SH-SY5Y (cell line): Measurements from ENCODE around the gene TNS4.

ENCODE experiments used
- GATA2 ChIP-seq: IDR thresholded peaks from 2 replicates; pipeline ENCODE4 v1.6.1; 2011; ENCODE audit warnings: mild to moderate bottlenecking, low read depth, low read length
- GATA3 ChIP-seq: IDR thresholded peaks from 2 replicates; pipeline ENCODE4 v1.6.1; 2011; ENCODE audit warnings: low read depth, mild to moderate bottlenecking, low read length, moderate library complexity

TNS4 gene

GRCh38 chr17:40484285-40484972 is 17.0 kb downstream of the TNS4 start:
- TF ChIP-seq GATA3 (no peak), GATA2 (no peak)

- TF ChIP-seq GATA3 (no peak), GATA2 (no peak)
Observed at GRCh38 chr17:40483679-40484078, 17.7 kb downstream of the TNS4 start.

- TF ChIP-seq GATA3 (no peak), GATA2 (no peak)
Observed at GRCh38 chr17:40482722-40483121, 18.7 kb downstream of the TNS4 start.

GRCh38 chr17:40481106-40481505 is 20.3 kb downstream of the TNS4 start:
- TF ChIP-seq GATA2 (no peak), GATA3 (no peak)

DNA sequence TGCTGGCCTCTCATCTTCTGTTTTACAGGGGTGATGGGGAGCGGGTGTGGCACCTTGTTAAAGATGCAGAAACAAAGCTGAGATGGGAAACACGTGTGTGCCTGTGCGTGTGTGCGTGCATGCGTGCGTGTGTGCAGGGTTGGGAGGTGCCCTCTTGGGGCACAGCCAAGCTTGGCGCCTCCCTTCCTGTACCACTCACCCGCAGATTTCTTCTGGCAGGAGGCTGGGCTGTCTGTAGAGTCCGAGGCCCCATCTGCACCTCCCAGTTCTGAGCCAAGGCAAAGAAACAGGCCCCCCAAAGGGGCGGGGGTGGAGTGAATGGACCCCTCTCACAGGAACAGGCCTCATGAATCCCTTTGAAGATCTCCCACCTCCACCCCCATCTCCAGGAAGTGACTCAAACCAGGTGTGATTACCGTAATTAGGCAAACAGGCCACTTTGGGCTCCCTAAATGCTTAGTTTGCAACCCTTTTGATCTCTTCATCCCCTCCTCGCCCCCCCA is 20.9 kb downstream of the TNS4 start:
- TF ChIP-seq GATA2, result no peak
- TF ChIP-seq GATA3, result no peak

DNA sequence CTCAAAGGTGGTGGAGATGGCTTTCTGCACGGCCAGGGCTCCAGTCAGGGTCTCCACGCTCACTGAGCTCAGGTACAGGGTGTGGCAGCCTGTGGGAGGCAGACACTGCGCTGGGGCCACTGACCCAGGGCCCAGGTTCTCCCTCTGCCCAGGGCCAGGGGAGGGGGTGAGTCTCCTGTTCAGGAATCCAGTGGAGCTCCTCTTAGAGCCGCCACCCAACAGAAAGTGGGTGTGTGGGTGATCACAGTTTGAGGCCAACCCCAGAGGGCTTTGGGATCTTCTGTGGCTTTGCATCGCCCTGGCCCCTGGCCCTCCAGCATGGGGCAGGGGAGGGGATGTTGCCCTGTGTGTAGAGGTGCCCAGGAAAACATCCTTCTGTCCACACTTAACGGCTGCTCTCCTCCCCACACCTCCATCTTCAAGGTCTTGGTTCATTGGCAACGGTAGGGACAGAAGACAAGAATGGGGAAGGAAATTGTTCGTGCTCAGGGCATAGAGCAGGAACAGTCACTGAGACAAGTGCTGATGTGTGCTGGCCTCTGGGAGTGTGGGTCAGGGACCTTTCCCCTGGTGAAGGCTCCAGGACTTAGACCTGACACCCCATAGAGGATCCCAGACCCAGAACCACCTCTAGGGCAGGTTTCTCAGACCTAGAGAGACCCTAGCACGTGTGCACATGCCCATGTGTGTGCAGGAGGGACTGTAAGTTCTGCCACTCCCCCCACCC is 21.5 kb downstream of the TNS4 start:
- TF ChIP-seq GATA3, result no peak
- no peak for TF ChIP-seq GATA2

DNA sequence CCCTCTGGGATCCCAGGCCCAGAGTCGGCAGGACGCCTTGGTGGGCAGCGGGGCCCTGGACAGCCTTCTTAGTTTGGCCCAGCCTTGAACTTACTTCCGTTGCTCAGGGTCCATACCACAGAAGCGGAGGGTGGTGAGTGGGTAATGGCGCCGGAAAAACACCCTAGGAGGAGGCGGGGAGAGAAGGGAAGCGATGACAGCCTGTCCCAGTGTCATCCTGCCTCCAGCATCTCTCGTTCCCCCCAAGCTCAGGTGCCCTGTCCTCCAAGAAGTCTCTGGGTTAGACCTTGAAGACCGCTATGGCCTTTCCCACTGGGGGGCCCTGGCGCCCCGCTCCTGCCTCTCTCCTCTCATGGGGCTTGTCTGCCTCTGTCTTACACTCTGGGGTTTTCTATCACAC is 22.9 kb downstream of the TNS4 start:
- TF ChIP-seq GATA3 (no peak), GATA2 (no peak)

GRCh38 chr17:40477796-40478195 is 23.6 kb downstream of the TNS4 start:
- TF ChIP-seq GATA3, result no peak
- no peak for TF ChIP-seq GATA2

GRCh38 chr17:40475234-40475908 is 26.1 kb downstream of the TNS4 start:
- TF ChIP-seq GATA3 (no peak), GATA2 (no peak)

- TF ChIP-seq GATA3, result no peak
Observed at GRCh38 chr17:40474419-40475002, 26.9 kb downstream of the TNS4 start.

- TF ChIP-seq GATA3, result no peak
- no peak for TF ChIP-seq GATA2
Observed at GRCh38 chr17:40473573-40474365, 27.7 kb downstream of the TNS4 start.

DNA sequence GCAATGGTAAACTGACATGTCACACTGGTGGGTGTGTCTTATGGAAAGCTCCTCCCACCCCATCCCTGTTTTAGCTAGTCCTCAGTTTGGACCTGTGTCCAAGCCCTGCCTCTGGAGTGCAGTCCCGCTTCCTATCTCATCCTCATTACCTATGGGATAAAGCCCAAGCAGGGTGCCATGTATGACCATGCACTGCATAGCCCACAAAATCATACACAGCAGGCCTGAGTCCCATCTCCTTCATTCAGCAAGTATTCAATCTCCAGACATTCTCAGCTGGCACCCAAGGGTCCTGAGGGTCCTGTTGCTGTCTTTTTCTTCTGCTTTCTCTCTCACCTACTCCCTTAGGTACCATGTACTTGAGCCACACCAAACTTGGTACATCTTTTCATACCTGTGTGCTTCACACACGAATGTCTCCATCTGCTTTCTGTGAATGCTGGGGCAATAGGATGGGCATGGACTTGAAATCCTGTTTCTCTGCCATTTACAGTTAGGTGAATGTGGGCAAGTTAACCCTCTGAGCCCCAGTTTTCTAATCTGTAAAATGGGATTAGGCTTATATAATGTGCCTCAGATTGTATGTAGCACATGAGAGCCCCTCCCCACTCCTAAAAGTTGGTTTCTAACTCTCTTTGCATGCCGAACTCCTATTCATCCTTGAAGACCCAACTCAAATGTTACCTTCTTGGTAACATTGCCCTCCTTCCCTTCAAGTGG is 28.5 kb downstream of the TNS4 start:
- TF ChIP-seq GATA3 (no peak), GATA2 (no peak)
